AG09309 (cell line): Measurements from ENCODE around the gene SLC1A4.

Experiments
- DNase-seq: peaks from one replicate; pipeline ENCODE4 v3.0.0-alpha.2; 2010; ENCODE audit warnings: low read depth
- H3K4me3 ChIP-seq: 2 replicates; pipeline ENCODE4 v1.5.1; 2011; ENCODE audit warnings: mild to moderate bottlenecking, low read depth, low read length, moderate library complexity; ENCODE audit not compliant: control insufficient read depth
- CTCF ChIP-seq: IDR thresholded peaks from 2 replicates; pipeline ENCODE4 v1.5.1; 2011; ENCODE audit warnings: mild to moderate bottlenecking, low read depth, low read length, inconsistent platforms; ENCODE audit not compliant: insufficient read depth, control insufficient read depth; ENCODE audit errors: missing control alignments

SLC1A4 gene

GRCh38 chr2:64990876-64991275 is 1.7 kb downstream of the SLC1A4 start:
- peak overlapping the region; percentile 89 for H3K4me3 ChIP-seq
- DNase-seq, result no peak
- no peak for TF ChIP-seq CTCF

DNA sequence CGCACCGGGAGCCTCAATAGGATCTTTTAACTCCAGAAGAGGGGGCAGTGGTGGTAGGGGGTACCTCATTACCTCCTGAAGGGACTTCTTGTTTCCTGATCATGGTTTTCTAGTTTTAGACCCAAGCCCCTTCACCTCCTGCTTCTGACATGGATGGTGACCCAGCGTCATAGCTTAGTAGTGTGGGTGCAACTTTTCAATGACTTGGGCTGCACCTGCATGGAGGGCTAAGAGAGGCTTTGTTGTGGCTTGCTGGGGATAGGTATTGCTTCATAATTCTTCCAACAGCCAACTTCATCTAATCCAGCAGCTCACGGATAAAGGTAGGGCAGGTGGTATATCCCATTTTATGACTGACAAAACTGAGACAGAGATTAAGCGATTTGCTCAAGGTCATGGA is 3.0 kb downstream of the SLC1A4 start:
- no peak overlapping the region for H3K4me3 ChIP-seq
- no peak for TF ChIP-seq CTCF
- no peak for DNase-seq

- DNase-seq, result no peak
- TF ChIP-seq CTCF, result no peak
- no peak overlapping the region for H3K4me3 ChIP-seq
Measured at GRCh38 chr2:64992990-64993389, 3.8 kb downstream of the SLC1A4 start.

DNA sequence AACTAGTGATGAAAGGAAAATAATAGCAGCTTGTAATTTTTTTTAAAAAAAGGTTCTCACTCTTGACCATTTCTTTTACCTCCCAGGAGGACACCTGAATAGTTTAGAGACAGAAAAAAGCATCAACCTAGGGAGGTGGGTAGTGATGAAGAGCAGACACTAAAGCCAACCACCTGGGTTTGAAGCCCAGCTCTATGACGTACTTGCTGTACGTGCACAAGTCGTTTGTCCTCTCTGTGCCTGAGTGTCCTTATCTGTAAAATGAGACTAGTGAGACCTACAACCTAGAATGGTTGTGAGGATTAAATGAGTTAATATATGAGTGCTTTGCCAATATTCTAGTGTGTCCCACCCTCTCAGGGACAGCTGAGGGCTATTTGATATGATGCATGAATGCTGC is 5.8 kb downstream of the SLC1A4 start:
- no peak overlapping the region for H3K4me3 ChIP-seq
- TF ChIP-seq CTCF, result no peak
- no peak for DNase-seq

- DNase-seq, result no peak
- TF ChIP-seq CTCF, result peak; percentile 5
- no peak overlapping the region for H3K4me3 ChIP-seq
Measured at GRCh38 chr2:64996871-64997307, 7.7 kb downstream of the SLC1A4 start.

GRCh38 chr2:64998658-64999061 is 9.5 kb downstream of the SLC1A4 start:
- no peak for TF ChIP-seq CTCF
- no peak for DNase-seq
- H3K4me3 ChIP-seq, result no peak overlapping the region

DNA sequence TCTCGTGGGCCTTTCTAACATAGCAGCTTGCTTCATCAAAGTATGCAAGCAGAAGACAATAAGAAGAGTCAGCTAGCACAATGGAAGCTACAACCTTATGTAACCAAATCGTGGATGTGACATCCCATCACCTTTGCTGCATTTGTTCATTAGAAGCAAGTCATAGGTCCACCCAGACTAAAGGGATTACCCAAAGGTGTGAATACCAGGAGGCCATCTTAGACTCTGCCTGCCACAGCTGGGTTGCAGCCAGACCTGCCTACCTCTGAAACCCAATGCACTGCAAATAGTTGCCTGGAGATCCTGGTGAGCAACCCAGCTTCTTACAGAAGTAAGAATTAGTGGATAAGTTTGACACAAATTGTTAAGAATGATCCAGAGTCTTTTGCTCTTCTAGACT is 10.6 kb downstream of the SLC1A4 start:
- H3K4me3 ChIP-seq, result no peak overlapping the region
- no peak for TF ChIP-seq CTCF
- no peak for DNase-seq
